Ramos (cell line): ENCODE measurements around the gene MTUS2.

Experiments
- in situ Hi-C: fragments of 300-500 bp; cut with MboI; formaldehyde crosslinking; loops from one replicate; pipeline ENCODE4 v1.14.3; 2022; ENCODE audit warnings: low sequenced_read_pairs; ENCODE audit not compliant: unreplicated experiment

MTUS2 gene

DNA sequence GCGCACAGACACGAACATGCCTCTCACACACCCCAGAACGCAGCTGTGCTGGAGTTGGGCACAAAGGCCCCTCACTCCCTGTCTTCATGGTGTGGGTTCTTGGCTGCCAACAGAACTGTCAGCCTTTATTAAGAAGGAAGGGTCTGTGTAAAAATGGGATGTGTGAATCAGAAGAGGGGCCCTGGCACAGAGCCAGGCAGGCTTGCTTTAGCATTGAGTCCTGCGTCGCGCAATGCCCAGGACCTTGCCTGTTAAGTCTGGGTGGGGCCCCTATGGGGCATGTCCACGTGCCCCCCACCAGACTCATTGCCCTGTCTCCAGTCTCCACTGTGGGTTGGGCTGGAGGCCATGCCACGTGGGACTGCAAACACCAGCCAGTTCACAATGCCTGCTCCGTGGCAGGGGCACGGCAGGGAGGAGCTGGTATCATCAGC is 690.5 kb downstream of the MTUS2 start:
- in situ Hi-C loops, result loop anchor here (25.0 kb wide), 2 partner anchors 202 to 602 kb away; no protein-coding TSS in a partner anchor

DNA sequence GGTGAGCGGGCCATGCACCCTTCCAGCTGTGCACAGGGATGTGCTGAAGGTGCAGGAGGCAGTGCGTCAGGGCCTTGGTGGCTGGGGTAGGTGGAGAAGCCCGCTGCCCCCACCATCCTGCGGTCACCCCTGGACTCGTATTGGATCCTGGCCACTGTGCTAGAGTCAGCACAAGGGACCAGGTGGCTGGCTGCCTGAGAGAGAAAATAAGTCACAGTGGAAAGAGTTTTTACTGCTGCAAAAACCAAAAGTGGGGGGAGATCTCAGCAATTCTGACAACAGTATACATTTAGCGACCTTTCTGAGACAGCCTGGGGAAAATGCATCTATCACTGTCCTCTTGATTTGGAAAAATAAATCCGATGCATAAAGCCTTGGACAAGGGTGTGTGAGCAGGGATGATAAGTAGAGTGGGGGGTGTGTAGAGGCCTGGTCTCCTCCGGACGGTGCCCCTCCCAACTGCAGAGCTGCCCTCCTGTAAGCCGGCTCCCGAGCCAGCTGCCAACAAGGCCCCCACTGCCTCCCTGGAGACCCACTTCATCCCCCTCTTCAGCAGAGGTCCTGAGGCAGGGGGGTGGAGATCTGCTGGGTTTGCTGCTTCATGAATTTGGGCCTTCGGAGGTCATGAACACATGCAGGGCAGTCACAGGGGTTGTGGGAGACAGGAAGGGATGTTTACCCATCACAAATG is 691.1 kb downstream of the MTUS2 start:
- in situ Hi-C loops, result loop anchor here (25.0 kb wide), 2 partner anchors 201 to 601 kb away; no protein-coding TSS in a partner anchor

GRCh38 chr13:29511980-29512379 is 691.8 kb downstream of the MTUS2 start:
- in situ Hi-C loops, result loop anchor here (25.0 kb wide), 2 partner anchors 200 to 600 kb away; no protein-coding TSS in a partner anchor

DNA sequence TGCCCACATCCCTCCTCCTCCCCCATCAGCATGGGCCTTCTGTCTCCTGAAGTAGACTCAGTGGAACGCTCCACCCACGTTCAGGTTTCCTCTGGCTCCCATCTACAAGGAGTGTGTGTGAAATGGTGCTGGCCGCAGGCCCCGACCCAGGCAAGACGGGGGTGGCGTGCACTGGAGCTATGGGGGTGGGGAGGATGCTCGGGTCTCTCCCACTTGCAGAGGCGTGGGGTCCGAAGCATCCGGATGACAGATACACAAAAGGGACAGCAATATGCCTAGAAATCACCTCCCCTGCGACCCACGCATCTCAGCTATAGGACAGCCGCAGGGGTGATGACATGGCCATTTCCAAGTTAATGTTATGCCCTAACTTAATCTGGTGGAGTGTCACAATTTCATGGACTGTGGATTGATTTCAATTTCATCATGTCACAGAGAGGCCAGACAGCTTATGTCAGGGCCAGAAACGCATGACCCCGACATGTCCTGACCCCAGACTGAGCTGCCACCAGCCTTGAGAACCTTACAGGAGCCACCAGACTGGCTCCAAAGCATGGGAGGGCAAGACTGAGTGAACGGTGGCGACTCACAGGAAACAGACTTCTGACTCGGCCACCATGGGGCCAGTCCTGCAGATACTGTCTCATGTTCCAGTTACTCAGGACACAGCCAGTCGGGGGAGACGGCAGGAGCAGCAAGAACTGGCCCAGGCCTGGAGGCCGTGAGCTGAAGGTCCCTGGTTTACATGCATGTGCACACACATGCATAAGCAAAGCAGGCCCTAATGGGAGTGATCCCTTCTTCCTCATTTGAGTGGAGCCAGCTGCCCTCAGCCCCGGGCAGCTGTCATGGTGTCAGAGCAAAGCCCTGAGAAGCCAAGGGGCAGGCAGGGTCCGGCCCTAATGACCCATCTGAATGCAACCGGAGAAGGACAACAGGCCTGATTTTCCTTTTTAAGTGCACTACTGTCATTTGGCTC is 693.2 kb downstream of the MTUS2 start:
- in situ Hi-C loops, result loop anchor here (25.0 kb wide), 2 partner anchors 199 to 599 kb away; no protein-coding TSS in a partner anchor

DNA sequence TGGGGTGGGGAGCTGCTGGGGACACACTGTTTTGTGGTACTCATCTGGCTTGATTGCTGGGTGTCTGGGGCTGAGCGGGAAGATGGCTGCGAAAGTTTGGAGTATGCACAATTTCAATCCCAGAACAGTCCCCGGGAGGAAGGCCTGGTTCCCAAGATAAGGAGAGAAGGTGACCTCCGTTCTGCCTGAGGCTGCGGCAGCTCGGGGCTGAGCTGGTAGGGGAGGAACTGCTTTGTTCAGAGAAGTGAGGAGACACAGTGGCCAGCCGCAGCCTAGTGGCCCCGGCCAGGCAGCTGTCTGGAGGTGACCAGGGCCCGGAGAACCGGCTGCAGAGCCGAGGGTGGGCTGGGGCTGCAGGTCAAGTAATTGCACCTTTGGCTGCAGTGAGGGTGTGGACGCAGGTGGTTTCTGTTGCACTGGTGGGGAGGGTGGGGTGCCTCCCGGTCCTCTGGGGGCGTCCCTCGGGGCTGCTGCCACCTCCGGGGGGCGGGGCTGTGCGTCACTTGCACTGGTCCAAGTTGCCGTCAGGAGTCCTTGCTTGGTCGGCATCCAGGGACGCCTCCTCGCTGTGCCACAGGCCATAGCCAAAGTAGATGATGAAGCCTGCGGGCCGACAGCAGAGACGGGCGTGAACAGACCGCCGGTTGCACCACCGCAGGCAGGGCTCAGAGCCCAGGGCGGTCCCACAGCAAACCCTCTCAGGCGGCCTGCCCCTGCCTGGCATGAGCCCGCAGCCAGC is 694.0 kb downstream of the MTUS2 start:
- in situ Hi-C loops, result loop anchor here (25.0 kb wide), 2 partner anchors 198 to 598 kb away; no protein-coding TSS in a partner anchor

DNA sequence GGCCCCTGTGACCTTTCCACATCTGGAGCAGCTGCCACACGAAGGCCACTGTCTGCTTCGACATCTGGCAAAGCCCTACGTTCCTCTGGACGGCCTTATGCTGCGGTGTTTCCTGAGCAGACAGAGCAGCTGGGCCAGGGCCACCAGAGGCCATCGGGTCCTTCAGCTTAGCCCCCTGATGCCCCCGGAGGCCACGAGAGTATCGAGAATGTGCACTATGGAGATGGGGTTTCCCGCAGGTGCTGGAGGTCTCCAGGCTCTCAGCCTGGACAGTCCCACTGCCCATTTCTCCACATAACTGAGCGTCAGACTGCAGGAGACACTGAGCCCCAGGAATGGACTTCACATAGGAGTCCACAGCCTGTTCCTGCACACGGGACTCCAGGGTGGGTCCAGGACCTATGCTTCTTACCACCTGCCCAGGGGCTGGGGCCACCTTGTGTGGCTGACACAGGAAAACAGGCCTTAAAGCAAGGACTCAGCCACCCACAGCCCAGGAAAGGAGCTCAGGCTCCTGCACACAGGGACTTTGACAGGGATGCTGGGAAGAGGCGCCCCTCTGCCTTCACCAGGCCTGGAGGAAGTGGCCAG is 694.7 kb downstream of the MTUS2 start:
- in situ Hi-C loops, result loop anchor here (25.0 kb wide), 2 partner anchors 197 to 597 kb away; no protein-coding TSS in a partner anchor

DNA sequence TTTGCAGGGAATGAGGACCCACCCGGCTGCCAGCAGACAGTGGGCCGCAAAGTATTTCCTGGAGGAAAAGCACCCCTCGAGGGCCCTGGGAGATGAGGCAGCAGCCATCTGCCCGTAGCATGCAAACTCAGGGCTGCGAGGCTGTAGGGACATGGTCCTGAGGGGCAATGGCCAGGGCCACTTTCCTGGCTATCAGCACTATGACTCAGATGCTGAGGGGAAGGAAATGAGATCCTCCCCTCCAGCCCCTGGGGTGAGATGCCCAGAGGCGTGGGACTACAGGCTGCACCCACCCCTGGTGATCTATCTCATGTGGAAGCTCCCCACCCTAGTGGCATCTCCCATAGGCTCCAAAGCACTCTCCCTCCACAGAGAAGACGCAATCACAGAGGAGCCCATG is 695.2 kb downstream of the MTUS2 start:
- in situ Hi-C loops, result loop anchor here (25.0 kb wide), 2 partner anchors 197 to 597 kb away; no protein-coding TSS in a partner anchor

DNA sequence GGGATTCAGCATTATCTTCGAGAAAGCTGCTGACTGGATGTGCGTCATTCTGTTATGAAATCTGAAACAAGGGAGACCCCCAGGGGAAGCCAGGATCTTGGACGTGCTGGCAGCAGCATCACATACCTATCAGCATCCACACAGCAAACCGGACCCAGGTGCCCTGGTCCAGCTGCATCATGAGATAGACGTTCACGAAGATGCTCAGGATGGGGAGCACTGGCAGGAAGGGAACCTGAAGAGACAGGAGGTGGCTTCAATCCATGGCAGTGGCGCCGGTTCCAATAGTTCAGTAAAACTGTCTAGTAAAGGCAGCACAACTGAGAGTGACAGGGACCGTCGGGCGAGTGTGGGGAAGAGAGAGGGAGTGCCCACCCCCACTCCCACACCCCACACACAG is 695.9 kb downstream of the MTUS2 start:
- in situ Hi-C loops, result loop anchor here (25.0 kb wide), 2 partner anchors 196 to 596 kb away; no protein-coding TSS in a partner anchor

DNA sequence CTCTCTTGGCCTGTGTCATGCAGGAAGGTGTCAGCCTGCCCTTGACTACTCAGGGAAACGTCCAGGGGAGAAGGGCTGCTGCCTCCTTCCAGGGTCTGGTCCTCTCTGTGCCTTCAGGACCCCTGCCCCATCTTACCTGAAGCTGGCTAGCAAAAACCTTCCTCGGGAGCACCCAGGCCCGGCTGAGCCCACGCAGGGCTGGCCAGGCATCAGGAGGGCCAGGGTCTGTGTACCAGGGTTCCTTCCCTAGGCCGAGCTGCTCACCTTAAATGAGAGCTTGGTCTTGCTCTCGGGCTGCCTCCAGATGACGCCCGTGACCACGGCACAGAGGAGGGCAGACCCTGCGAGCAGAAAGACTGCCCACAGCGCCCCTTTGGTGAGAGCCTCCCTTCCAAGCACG is 696.7 kb downstream of the MTUS2 start:
- in situ Hi-C loops, result loop anchor here (25.0 kb wide), 2 partner anchors 195 to 595 kb away; no protein-coding TSS in a partner anchor

GRCh38 chr13:29519921-29520320 is 699.8 kb downstream of the MTUS2 start:
- in situ Hi-C loops, result loop anchor here (25.0 kb wide), 2 partner anchors 192 to 592 kb away; no protein-coding TSS in a partner anchor

GRCh38 chr13:29520671-29521070 is 700.5 kb downstream of the MTUS2 start:
- in situ Hi-C loops, result loop anchor here (25.0 kb wide), 2 partner anchors 192 to 592 kb away; no protein-coding TSS in a partner anchor

- in situ Hi-C loops, result loop anchor here (25.0 kb wide), 2 partner anchors 191 to 591 kb away; no protein-coding TSS in a partner anchor
Observed at GRCh38 chr13:29521336-29521735, 701.2 kb downstream of the MTUS2 start.

GRCh38 chr13:29522044-29522685 is 702.0 kb downstream of the MTUS2 start:
- in situ Hi-C loops, result loop anchor here (25.0 kb wide), 2 partner anchors 190 to 590 kb away; no protein-coding TSS in a partner anchor

DNA sequence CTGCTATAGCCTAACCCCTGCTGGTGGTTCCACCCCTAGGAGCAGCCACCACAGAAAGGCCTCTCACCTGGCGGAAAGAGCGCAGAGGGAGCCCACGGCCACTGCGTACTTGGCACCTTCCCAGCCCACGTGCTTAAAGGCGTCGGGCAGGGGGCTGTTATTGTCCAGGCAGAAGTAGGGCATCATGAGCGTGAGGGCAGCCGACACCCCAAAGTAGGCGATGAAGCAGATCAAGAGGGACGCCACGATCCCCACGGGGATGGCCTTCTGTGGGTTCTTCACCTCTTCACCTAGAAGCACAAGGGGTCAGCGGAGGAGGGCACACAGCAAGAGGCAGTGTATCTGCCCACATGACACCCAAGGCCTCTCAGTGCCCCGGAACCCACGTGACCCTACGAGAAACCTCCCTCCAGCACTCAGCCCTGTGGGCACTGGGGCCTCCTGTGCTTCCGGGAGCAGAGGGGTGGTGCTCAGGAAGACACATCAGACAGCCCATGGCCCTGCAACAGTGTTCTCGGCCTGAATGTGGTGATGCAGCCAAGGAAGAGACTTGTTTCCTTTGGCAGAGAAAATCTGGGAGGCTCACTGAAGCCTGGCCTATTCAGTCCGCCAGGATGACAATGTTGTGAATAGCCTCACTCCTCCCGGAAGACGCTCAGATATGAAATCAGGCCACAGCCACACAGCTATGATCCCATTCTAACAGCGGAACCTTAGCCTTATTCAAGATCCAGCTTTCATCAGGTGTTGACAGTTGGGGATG is 703.2 kb downstream of the MTUS2 start:
- in situ Hi-C loops, result loop anchor here (25.0 kb wide), 2 partner anchors 189 to 589 kb away; no protein-coding TSS in a partner anchor

- in situ Hi-C loops, result loop anchor here (25.0 kb wide), 2 partner anchors 188 to 588 kb away; no protein-coding TSS in a partner anchor
Observed at GRCh38 chr13:29524176-29524575, 704.0 kb downstream of the MTUS2 start.

DNA sequence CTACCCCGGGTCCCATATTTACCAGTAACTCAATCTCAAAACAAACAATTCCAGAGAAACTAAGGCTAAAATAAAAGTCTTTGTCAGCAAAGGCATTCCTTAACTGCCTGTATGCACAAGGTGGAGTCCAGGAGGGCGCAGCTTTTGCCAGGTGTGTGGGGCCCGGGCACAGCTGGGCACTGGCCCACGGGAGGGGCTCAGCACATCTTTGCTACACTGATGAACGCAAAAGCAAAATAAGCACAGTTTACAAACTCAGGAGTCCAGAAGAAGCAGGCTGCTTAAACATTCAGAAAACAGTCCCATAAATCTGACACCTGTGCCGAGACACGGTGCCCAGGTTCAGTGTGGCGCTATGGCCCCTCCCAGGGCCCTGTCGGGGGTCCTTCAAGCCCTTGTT is 704.5 kb downstream of the MTUS2 start:
- in situ Hi-C loops, result loop anchor here (25.0 kb wide), 2 partner anchors 188 to 588 kb away; no protein-coding TSS in a partner anchor

- in situ Hi-C loops, result no loop called here
Observed at GRCh38 chr13:29525757-29526156, 705.6 kb downstream of the MTUS2 start.

DNA sequence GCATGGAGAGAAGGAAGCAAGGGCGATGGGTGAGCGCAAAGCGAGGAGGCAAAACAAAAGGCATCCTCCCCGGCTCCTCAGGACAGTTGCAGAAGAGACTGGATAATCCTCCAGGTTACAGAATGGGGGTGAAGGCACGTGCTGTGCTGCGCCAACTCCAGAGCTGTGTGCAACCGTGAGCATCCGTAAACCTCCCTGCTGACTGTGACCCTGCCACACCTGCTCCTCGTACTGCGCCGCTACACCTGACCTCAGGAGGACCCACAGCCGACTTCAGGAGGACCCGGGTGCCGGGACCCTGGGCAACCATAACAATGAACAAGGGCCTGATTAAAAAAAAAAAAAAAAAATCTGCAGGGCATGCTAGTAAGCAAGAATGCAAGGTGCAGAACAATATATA is 706.6 kb downstream of the MTUS2 start:
- in situ Hi-C loops, result no loop called here
